HCT116 (cell line): ENCODE results near the gene FLYWCH1. TPM values are rescaled to one million over a fixed set of nuclear protein-coding genes. Genes with fewer than 3 reads are reported as not detected.

Source experiments
- ATAC-seq: fragments of 200-7000 bp; cut with Tn5 transposase; 2 replicates; pipeline ENCODE4 v1.9.1; 2020; ENCODE audit warnings: mild to moderate bottlenecking, moderate library complexity
- BruUV-seq: library from RNA; stranded (reverse); fragments of 400-500 nt; replicated peaks from 2 replicates; lab custom pipeline; 2021; lab: Mats Ljungman, UMichigan
- CTCF ChIA-PET: fragments of 300-600 bp; sonication (Branson Sonifier 250); formaldehyde crosslinking; loops from one replicate; lab custom pipeline; 2021; ENCODE audit warnings: antibody characterized with exemption; lab: Charles Lee
- POLR2A ChIA-PET: fragments of 300-600, 350-600 bp; sonication (Branson Sonifier 250); formaldehyde crosslinking; loops from one replicate; lab custom pipeline; 2021; ENCODE audit warnings: antibody characterized with exemption; lab: Charles Lee
- RAD21 ChIA-PET, 2 experiments: fragments of 300-600 bp; sonication (Branson Sonifier 250); formaldehyde crosslinking; loops; one replicate each; lab custom pipeline; 2023; ENCODE audit warnings: low total read pairs in 2 of 2; ENCODE audit not compliant: uncharacterized antibody in 2 of 2, unreplicated experiment in 2 of 2, low non-redundant PET in 1 of 2; lab: Charles Lee
- DNase-seq: peaks from one replicate; pipeline ENCODE4 v3.0.0-alpha.2; 2010; ENCODE audit warnings: low read depth, low spot score
- H2AFZ ChIP-seq: fragments of 200-600 bp; shearing (Covaris generic), sonication (generic); 2 replicates; pipeline ENCODE4 v1.6.1; 2017; ENCODE audit warnings: low read depth, mixed run types, mixed read lengths, antibody characterized with exemption, low read length; ENCODE audit not compliant: poor library complexity, severe bottlenecking
- H3K27ac ChIP-seq: 2 replicates; pipeline ENCODE4 v1.5.1; 2012; ENCODE audit warnings: low read depth, low read length
- H3K27me3 ChIP-seq: fragments of 200-600 bp; sonication (generic); 2 replicates; pipeline ENCODE4 v1.6.1; 2016; ENCODE audit warnings: mixed run types, low read length, mixed read lengths; ENCODE audit not compliant: insufficient read depth
- H3K36me3 ChIP-seq, 2 experiments: fragments of 200-500 bp in 1 of 2; fragments of 200-600 bp in 1 of 2; sonication (Bioruptor generic) in 1 of 2; sonication (generic) in 1 of 2; 2 replicates each; pipeline versions ENCODE4 v1.5.1 to v1.6.1; 2014 to 2016; ENCODE audit warnings: low read length in 2 of 2, inconsistent platforms in 1 of 2, mixed read lengths in 1 of 2, mixed run types in 1 of 2; ENCODE audit not compliant: insufficient read depth in 2 of 2, control insufficient read depth in 1 of 2
- H3K4me1 ChIP-seq, 2 experiments: fragments of 200-600 bp in 1 of 2; sonication (generic) in 1 of 2; 2 replicates each; pipeline versions ENCODE4 v1.5.1 to v1.6.1; 2012 to 2017; ENCODE audit warnings: low read length in 2 of 2, inconsistent platforms in 1 of 2, mild to moderate bottlenecking in 1 of 2, mixed read lengths in 1 of 2, mixed run types in 1 of 2, moderate library complexity in 1 of 2; ENCODE audit not compliant: insufficient read depth in 2 of 2, control insufficient read depth in 1 of 2
- H3K4me2 ChIP-seq: fragments of 200-600 bp; sonication (generic); 2 replicates; pipeline ENCODE4 v1.6.1; 2017; ENCODE audit warnings: mixed run types, low read length, mixed read lengths
- H3K4me3 ChIP-seq, 2 experiments: fragments of 200-600 bp in 1 of 2; sonication (generic) in 1 of 2; replicated peaks in 1 of 2; 2 replicates each; pipeline ENCODE4 v1.5.1; 2011 to 2016; ENCODE audit warnings: low read length in 2 of 2, control low read depth in 1 of 2, low read depth in 1 of 2, mild to moderate bottlenecking in 1 of 2, mixed read lengths in 1 of 2, mixed run types in 1 of 2
- H3K79me2 ChIP-seq: fragments of 200-600 bp; sonication (generic); 2 replicates; pipeline ENCODE4 v1.6.1; 2017; ENCODE audit warnings: mild to moderate bottlenecking, mixed run types, low read length, moderate library complexity, mixed read lengths; ENCODE audit not compliant: insufficient read depth
- H3K9ac ChIP-seq: fragments of 200-600 bp; sonication (generic); 2 replicates; pipeline ENCODE4 v1.6.1; 2016; ENCODE audit warnings: low read length, mixed read lengths
- H3K9me2 ChIP-seq: fragments of 200-600 bp; sonication (generic), shearing (Covaris generic); 2 replicates; pipeline ENCODE4 v1.6.1; 2017; ENCODE audit warnings: mixed run types, mild to moderate bottlenecking, moderate library complexity; ENCODE audit not compliant: insufficient read depth
- H3K9me3 ChIP-seq, 2 experiments: fragments of 200-500 bp in 1 of 2; fragments of 200-600 bp in 1 of 2; sonication (Bioruptor generic) in 1 of 2; sonication (generic) in 1 of 2; 2 replicates each; pipeline ENCODE4 v1.6.1; 2014 to 2017; ENCODE audit warnings: low read length in 2 of 2, mixed read lengths in 2 of 2, inconsistent platforms in 1 of 2, low read depth in 1 of 2, mild to moderate bottlenecking in 1 of 2, mixed run types in 1 of 2, moderate library complexity in 1 of 2; ENCODE audit not compliant: control insufficient read depth in 1 of 2, insufficient read depth in 1 of 2
- H4K20me1 ChIP-seq: fragments of 200-600 bp; sonication (generic), shearing (Covaris generic); 2 replicates; pipeline ENCODE4 v1.6.1; 2017; ENCODE audit warnings: mixed run types, mild to moderate bottlenecking, moderate library complexity; ENCODE audit not compliant: insufficient read depth
- CEBPB ChIP-seq: IDR thresholded peaks from 2 replicates; pipeline ENCODE4 v1.6.1; 2012; ENCODE audit warnings: low read depth
- CTCF ChIP-seq, 3 experiments: fragments of 200-600 bp in 1 of 3; sonication (generic) in 1 of 3; IDR thresholded peaks in 2 of 3; conservative IDR thresholded peaks in 1 of 3; 2 replicates each; pipeline ENCODE4 v1.5.1; 2012 to 2017; ENCODE audit warnings: low read depth in 2 of 3, low read length in 2 of 3, antibody characterized with exemption in 1 of 3, borderline replicate concordance in 1 of 3, control low read depth in 1 of 3, mild to moderate bottlenecking in 1 of 3, mixed read lengths in 1 of 3, mixed run types in 1 of 3, moderate library complexity in 1 of 3; ENCODE audit not compliant: insufficient read depth in 1 of 3
- EGR1 ChIP-seq: IDR thresholded peaks from 2 replicates; pipeline ENCODE4 v1.6.1; 2012; ENCODE audit warnings: low read depth
- EZH2 ChIP-seq: fragments of 200-600 bp; sonication (generic); IDR thresholded peaks from 2 replicates; pipeline ENCODE4 v1.6.1; 2017; ENCODE audit warnings: antibody characterized with exemption, mixed run types
- EZH2phosphoT487 ChIP-seq: fragments of 200-600 bp; IDR thresholded peaks from 2 replicates; pipeline ENCODE4 v1.6.1; 2018; ENCODE audit warnings: antibody characterized with exemption, borderline replicate concordance
- FOSL1 ChIP-seq: IDR thresholded peaks from 2 replicates; pipeline ENCODE4 v1.6.1; 2012; ENCODE audit warnings: low read depth
- JUND ChIP-seq: IDR thresholded peaks from 2 replicates; pipeline ENCODE4 v1.6.1; 2012
- MAX ChIP-seq: IDR thresholded peaks from 2 replicates; pipeline ENCODE4 v1.6.1; 2012
- POLR2A ChIP-seq: IDR thresholded peaks from 2 replicates; pipeline ENCODE4 v1.7.0; 2011; ENCODE audit warnings: borderline replicate concordance; ENCODE audit not compliant: insufficient read depth, insufficient read length; ENCODE audit errors: extremely low read depth
- POLR2AphosphoS5 ChIP-seq: IDR thresholded peaks from 2 replicates; pipeline ENCODE4 v1.6.1; 2011; ENCODE audit warnings: mild to moderate bottlenecking, low read depth, low read length, moderate library complexity
- RAD21 ChIP-seq: IDR thresholded peaks from 2 replicates; pipeline ENCODE4 v1.6.1; 2012; ENCODE audit warnings: low read depth, mild to moderate bottlenecking
- REST ChIP-seq: IDR thresholded peaks from 2 replicates; pipeline ENCODE4 v1.6.1; 2012; ENCODE audit warnings: low read depth
- SRF ChIP-seq: IDR thresholded peaks from 2 replicates; pipeline ENCODE4 v1.6.1; 2012; ENCODE audit warnings: low read depth
- YY1 ChIP-seq: IDR thresholded peaks from 2 replicates; pipeline ENCODE4 v1.6.1; 2011; ENCODE audit warnings: low read length, low read depth, moderate library complexity, mild to moderate bottlenecking; ENCODE audit not compliant: insufficient replicate concordance; ENCODE audit errors: extremely low read depth
- ZBTB33 ChIP-seq: IDR thresholded peaks from 2 replicates; pipeline ENCODE4 v1.6.1; 2011; ENCODE audit warnings: mild to moderate bottlenecking, low read length, moderate library complexity; ENCODE audit not compliant: insufficient replicate concordance; ENCODE audit errors: extremely low read depth
- ZNF274 ChIP-seq: fragments of 200-500 bp; sonication (Bioruptor generic); IDR thresholded peaks from 2 replicates; pipeline ENCODE4 v1.6.1; 2014; ENCODE audit warnings: mild to moderate bottlenecking, low read depth, low read length, inconsistent platforms
- intact Hi-C: fragments of 100-400 bp; cut with micrococcal nuclease; formaldehyde crosslinking; loops from 2 replicates; pipeline ENCODE4 v1.10.0; 2022
- total RNA-seq: library from RNA; stranded (reverse); gene quantifications from one replicate; pipeline ENCODE4 v1.2.1, GENCODE V29; 2021; ENCODE audit not compliant: unreplicated experiment
- TF ChIP-seq, protein P1 (sequence below): IDR thresholded peaks from 2 replicates; pipeline ENCODE4 v1.6.1; 2012

The FLYWCH1 gene
- total RNA-seq, 1 experiment from 2014 or later: 66.6 TPM

- Histone ChIP-seq H3K27me3 (no peaks in the 10 kb centered on the region), H3K9ac (peak overlapping the region; percentile 99), H3K9me3 (no peaks in the 10 kb centered on the region), H3K9me2 (no peaks in the 10 kb centered on the region), H3K4me3 (peak overlapping the region; percentile 89 to 99), H3K4me2 (peak overlapping the region; percentile 86), H3K27ac (peak overlapping the region; percentile 93), H3K36me3 (peaks cover 0 to 17% of the 10 kb centered on the region in 2 experiments; a peak in 2 of 4 replicates), H2AFZ (no peak overlapping the region), H3K79me2 (peaks cover 37% of the 10 kb centered on the region), H3K4me1 (peaks cover 24 to 44% of the 10 kb centered on the region in 2 experiments), H4K20me1 (no peaks in the 10 kb centered on the region)
- ATAC-seq (no peak; the same call in 1 of the 2 replicates), DNase-seq (no peak)
- POLR2A ChIA-PET: interaction anchor here (0.7 to 2.8 kb wide), 7 partner anchors 9 to 76 kb away, joined by 3 to 11 read pairs (median 5); partner anchors contain the start of genes HCFC1R1, THOC6 and TNFRSF12A
- CTCF ChIA-PET: interaction anchor here (1.0 to 1.4 kb wide), 3 partner anchors 17 to 50 kb away, joined by 3 to 4 read pairs (median 3); partner anchors contain the start of gene KREMEN2
- intact Hi-C loops: loop anchor here (5.0 kb wide), 1 partner anchor 41 kb away; the partner anchor contains the start of genes HCFC1R1, THOC6 and TNFRSF12A
- no TSS peak for BruUV-seq
- no peak for TF ChIP-seq FOSL1
- TF ChIP-seq EGR1: no peak
- no peak for TF ChIP-seq YY1
- TF ChIP-seq JUND: no peak
- TF ChIP-seq CTCF (IDR thresholded peaks at IDR 0.05 in 2 of 3, conservative IDR thresholded peaks at IDR 0.05 in 1 of 3; ENCODE audit: borderline replicate concordance in 1 of 3, insufficient read depth in 1 of 3, low read depth in 2 of 3, low read length in 2 of 3): no peak
- no peak for TF ChIP-seq ZNF274
- no peak for TF ChIP-seq RAD21
- no peak for TF ChIP-seq REST
- TF ChIP-seq, protein P1, sequence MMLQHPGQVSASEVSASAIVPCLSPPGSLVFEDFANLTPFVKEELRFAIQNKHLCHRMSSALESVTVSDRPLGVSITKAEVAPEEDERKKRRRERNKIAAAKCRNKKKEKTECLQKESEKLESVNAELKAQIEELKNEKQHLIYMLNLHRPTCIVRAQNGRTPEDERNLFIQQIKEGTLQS: no peak
- TF ChIP-seq CEBPB: no peak
- no peak for TF ChIP-seq SRF
- TF ChIP-seq EZH2phosphoT487: no peak
- no peak for TF ChIP-seq ZBTB33
- TF ChIP-seq EZH2: no peak
- no peak for TF ChIP-seq POLR2AphosphoS5
- no peak for TF ChIP-seq POLR2A
- TF ChIP-seq MAX: no peak
- RAD21 ChIA-PET: no interaction called here
Observed at GRCh38 chr16:2981177-2981898, 69.6 kb downstream of the FLYWCH1 start.
